MM.1S (cell line): ENCODE results near the gene SLC35F3.

Experiments used
- CTCF ChIP-seq: fragments of 300-600 bp; sonication (generic); IDR thresholded peaks from 2 replicates; pipeline ENCODE4 v1.5.1; 2016; ENCODE audit warnings: antibody characterized with exemption, low read length, mixed read lengths
- EZH2 ChIP-seq: fragments of 300-600 bp; sonication (generic); optimal IDR thresholded peaks from 2 replicates; pipeline ENCODE3; 2017; ENCODE audit warnings: low read depth, mild to moderate bottlenecking, antibody characterized with exemption, low read length, mixed read lengths
- EZH2phosphoT487 ChIP-seq: fragments of 300-600 bp; sonication (generic); IDR thresholded peaks from 2 replicates; pipeline ENCODE4 v1.6.1; 2018; ENCODE audit warnings: antibody characterized with exemption, low read length

GRCh38 chr1:234289538-234290305, 385.2 kb downstream of the SLC35F3 start:
- no peak for TF ChIP-seq EZH2
- TF ChIP-seq EZH2phosphoT487, result no peak
- no peak for TF ChIP-seq CTCF
